Breast epithelium (tissue), 4 donors: ENCODE results near the gene MTMR1. TPM values are rescaled to one million over a fixed set of nuclear protein-coding genes. Genes with fewer than 3 reads are reported as not detected.

ENCODE experiments used
- DNase-seq, 2 donors: peaks; one replicate each; pipeline ENCODE4 v3.0.0-alpha.2; 2019; ENCODE audit warnings: low spot score in 2 of 2
- H3K27ac ChIP-seq, 2 donors: fragments of 200-600 bp; sonication (generic) in 1 of 2; one replicate each; pipeline ENCODE4 v1.5.1; 2016 to 2019; ENCODE audit warnings: mild to moderate bottlenecking in 1 of 2
- H3K27me3 ChIP-seq, 2 donors: fragments of 200-600 bp; sonication (generic) in 1 of 2; one replicate each; pipeline versions ENCODE4 v1.5.1 to v1.6.0; 2017 to 2019; ENCODE audit warnings: control low read depth in 1 of 2, mild to moderate bottlenecking in 1 of 2
- H3K36me3 ChIP-seq: fragments of 200-600 bp; one replicate; pipeline ENCODE4 v1.5.1; 2019
- H3K4me1 ChIP-seq, 2 donors: fragments of 200-600 bp; sonication (generic); one replicate each; pipeline ENCODE4 v1.5.1; 2016 to 2019; ENCODE audit warnings: control low read depth in 1 of 2
- H3K4me3 ChIP-seq, 3 donors: fragments of 200-600 bp; sonication (generic); 1 replicate in 2 of 3; 2 replicates in 1 of 3; pipeline ENCODE4 v1.5.1; 2016 to 2019; ENCODE audit warnings: mild to moderate bottlenecking in 3 of 3, moderate library complexity in 2 of 3
- H3K9me3 ChIP-seq, 2 donors: fragments of 200-600 bp; sonication (generic) in 1 of 2; one replicate each; pipeline ENCODE4 v1.5.1; 2016 to 2019; ENCODE audit warnings: control low read depth in 1 of 2
- POLR2A ChIP-seq: fragments of 450-650 bp; IDR thresholded peaks from one replicate; pipeline ENCODE4 v1.6.1; 2016; ENCODE audit warnings: antibody characterized with exemption, mild to moderate bottlenecking, moderate library complexity
- POLR2AphosphoS5 ChIP-seq, 3 donors: sonication (generic); formaldehyde crosslinking; IDR thresholded peaks; one replicate each; pipeline ENCODE4 v1.6.1; 2017; ENCODE audit warnings: antibody characterized with exemption in 3 of 3
- intact Hi-C: fragments of 100-400 bp; cut with DNase I; formaldehyde crosslinking; loops from one replicate; pipeline ENCODE4 v1.15.1; 2023; ENCODE audit warnings: low total_unique reads
- total RNA-seq, 3 donors: library from RNA; depleted of rRNA; stranded (reverse); fragments of >200 nt; gene quantifications; one replicate each; pipeline ENCODE4 v1.1.0, GENCODE V29; 2016
- TF ChIP-seq, protein P1 (sequence below), 3 donors: fragments of 450-650 bp; IDR thresholded peaks; one replicate each; pipeline ENCODE4 v1.5.1; 2016 to 2017; ENCODE audit warnings: antibody characterized with exemption in 3 of 3, mild to moderate bottlenecking in 3 of 3, moderate library complexity in 3 of 3

MTMR1 gene
- total RNA-seq, 3 donors from 2014 or later, result 13.6 to 35.6 (median 23.3) TPM

DNA sequence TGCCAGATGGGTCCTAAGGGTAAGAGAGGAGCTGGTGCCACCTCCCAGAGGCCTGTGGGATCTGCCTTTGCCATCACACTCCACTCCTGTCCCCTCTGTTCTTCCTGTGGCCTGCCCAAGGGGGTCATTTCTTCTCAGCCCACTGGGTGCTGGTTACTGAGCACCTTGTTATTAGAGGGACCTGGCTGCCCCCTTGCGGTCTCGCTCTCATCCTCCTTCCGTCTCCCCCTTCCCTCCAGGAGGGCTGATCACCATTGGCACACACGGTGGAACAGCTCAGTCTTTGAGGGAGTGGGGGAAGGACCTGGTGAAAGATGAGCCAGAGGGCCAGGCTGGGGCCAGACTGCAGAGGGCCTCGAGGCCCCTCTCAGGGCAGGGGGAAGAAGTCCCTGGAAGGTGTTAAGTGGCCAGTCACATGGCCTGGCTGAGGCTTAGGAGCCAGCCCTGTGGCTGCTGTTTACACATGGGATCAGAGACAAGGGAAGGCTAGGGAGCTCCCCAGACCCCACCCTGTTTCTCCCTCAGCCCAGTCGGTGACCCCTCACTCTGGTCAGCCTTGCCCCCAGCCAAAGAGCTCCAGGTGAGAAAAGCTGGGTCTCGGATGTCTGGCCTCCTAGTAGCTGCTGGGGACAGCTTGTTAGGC lies 68.1 kb downstream of the MTMR1 start:
- Histone ChIP-seq H3K27me3 (peaks cover 0 to 8% of the 10 kb centered on the region in 2 donors), H3K27ac (no peak overlapping the region), H3K4me1 (no peaks in the 10 kb centered on the region), H3K9me3 (no peaks in the 10 kb centered on the region), H3K4me3 (no peak overlapping the region), H3K36me3 (no peaks in the 10 kb centered on the region)
- no peak for DNase-seq
- no peak for TF ChIP-seq POLR2AphosphoS5 (IDR thresholded peaks at IDR 0.05)
- TF ChIP-seq, protein P1, sequence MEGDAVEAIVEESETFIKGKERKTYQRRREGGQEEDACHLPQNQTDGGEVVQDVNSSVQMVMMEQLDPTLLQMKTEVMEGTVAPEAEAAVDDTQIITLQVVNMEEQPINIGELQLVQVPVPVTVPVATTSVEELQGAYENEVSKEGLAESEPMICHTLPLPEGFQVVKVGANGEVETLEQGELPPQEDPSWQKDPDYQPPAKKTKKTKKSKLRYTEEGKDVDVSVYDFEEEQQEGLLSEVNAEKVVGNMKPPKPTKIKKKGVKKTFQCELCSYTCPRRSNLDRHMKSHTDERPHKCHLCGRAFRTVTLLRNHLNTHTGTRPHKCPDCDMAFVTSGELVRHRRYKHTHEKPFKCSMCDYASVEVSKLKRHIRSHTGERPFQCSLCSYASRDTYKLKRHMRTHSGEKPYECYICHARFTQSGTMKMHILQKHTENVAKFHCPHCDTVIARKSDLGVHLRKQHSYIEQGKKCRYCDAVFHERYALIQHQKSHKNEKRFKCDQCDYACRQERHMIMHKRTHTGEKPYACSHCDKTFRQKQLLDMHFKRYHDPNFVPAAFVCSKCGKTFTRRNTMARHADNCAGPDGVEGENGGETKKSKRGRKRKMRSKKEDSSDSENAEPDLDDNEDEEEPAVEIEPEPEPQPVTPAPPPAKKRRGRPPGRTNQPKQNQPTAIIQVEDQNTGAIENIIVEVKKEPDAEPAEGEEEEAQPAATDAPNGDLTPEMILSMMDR (IDR thresholded peaks at IDR 0.05), result no peak
- no peak for TF ChIP-seq POLR2A
- intact Hi-C loops, result no loop called here

DNA sequence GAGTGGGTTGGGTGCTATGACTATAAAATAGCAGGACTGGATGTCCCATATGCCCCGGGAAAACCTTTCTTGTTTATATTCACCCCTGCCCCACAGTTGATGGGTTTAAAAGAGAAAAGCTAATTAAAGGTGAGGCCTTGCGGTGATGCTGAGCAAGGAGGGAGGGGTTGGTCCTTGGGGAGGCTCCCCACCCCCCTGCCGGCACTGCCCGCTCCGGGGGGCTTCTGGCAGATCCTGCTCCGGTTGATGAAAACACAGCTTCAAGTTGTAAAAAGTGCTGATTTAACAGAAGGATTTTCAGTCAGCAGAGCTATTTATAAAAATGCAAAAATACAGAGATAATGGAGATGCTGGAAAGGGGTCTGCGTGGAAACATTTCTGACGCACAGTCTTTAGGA lies 68.6 kb downstream of the MTMR1 start:
- intact Hi-C loops, result no loop called here
- TF ChIP-seq POLR2AphosphoS5 (IDR thresholded peaks at IDR 0.05) (no peak), POLR2A (no peak)
- TF ChIP-seq, protein P1 (IDR thresholded peaks at IDR 0.05), result no peak

DNA sequence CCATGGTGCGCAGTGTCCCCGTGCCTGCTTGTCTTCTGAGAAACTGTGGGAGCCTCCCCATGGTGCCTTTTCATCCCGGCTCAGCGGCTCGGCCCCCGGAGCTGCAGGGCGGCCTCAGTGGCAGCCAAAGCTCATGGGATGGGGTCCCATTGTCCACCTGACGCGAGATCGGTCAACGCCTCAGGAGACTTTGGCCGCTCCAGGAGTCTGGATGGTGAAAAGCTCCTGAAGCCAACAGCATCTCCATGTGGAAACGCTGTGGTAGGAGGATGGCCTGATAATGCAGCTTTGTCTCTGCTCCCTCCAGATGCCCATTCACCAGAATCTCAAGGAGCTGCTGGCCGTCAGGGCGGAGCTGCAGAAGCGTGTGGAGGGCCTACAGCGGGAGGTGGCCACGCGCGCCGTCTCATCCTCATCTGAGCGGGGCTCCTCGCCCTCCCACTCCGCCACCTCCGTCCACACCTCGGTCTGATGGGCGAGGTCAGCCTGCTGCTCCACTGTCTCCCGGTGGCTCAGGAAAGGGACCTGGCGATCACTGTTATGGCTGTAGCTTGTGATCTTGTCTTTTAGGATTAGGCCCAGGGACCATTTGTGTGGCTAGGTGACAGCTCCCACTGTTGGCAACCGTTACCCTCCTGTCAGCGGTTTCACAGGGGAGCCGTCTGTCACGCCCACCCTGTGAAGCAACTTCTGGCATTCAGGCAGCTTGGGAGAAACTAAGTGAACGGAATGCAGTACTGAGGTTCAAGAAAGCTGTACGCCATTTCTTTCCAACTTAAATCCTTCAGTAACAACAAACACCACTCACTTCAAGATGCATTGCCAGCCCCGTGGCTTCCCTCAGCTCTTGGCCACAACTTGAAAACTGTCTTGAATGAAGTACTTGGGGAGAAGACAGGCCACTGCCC lies 69.3 kb downstream of the MTMR1 start:
- no peaks in the 10 kb centered on the region for H3K4me1 ChIP-seq
- TF ChIP-seq POLR2AphosphoS5 (IDR thresholded peaks at IDR 0.05) (no peak), POLR2A (no peak)
- TF ChIP-seq, protein P1 (IDR thresholded peaks at IDR 0.05), result no peak
- H3K36me3 ChIP-seq, result no peaks in the 10 kb centered on the region
- peaks cover 0 to 8% of the 10 kb centered on the region in 2 donors for H3K27me3 ChIP-seq
- intact Hi-C loops, result no loop called here
- no peak overlapping the region for H3K4me3 ChIP-seq
- peak overlapping the region in 1 of 2 donors; percentile 19 for H3K27ac ChIP-seq
- H3K9me3 ChIP-seq, result no peaks in the 10 kb centered on the region
- no peak for DNase-seq

More for the DNA sequence above, 68.6 kb downstream of the MTMR1 start:
- DNase-seq, result no peak
- no peaks in the 10 kb centered on the region for H3K9me3 ChIP-seq
- no peaks in the 10 kb centered on the region for H3K36me3 ChIP-seq
- peaks cover 0 to 8% of the 10 kb centered on the region in 2 donors for H3K27me3 ChIP-seq
- H3K27ac ChIP-seq, result no peak overlapping the region
- H3K4me1 ChIP-seq, result no peaks in the 10 kb centered on the region
- no peak overlapping the region for H3K4me3 ChIP-seq

DNA sequence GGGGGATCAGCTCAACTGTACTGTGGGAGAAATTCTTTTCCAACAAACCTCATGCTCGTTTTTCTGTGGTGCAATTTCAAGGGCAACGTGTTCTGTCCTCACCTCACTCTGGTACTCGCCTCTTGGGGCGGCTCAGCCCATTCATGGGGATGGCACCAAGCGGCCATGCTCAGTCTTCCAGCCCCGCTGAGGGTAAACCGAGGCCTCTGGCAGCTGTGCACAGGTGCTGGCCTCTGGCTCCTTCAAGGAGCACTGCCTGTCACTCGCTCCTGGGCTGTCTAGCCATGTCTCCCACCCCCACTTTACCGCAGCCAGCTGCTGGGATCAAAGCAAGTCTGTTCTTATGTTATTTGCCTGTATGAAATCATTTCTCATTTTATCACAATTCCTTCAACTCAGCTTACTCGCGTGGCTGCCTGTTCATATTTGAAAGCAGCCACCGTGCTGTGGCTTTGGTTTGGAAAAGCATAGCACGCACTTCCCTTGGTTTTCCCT lies 70.2 kb downstream of the MTMR1 start:
- intact Hi-C loops, result no loop called here
- DNase-seq, result no peak
- TF ChIP-seq POLR2AphosphoS5 (IDR thresholded peaks at IDR 0.05) (no peak), POLR2A (no peak)
- TF ChIP-seq, protein P1 (IDR thresholded peaks at IDR 0.05), result no peak

DNA sequence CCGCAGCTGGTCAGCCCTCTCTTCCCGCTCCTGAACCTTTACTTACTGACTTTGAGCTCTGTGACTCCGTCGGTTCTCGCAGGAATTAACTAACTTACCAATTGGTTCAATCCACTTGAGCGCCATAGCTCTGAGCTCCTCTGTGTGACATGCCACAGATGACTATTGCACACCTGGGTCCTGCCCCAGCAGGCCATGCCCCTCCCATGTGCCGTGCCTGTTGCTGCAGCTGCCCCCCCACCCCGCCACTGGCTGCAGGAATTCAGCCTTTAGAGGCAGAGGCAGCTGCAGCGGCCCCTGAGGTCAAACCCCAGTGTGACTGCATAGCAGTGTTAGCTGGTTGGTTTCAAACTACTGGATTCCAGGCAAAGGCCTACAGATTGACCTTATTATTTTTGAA lies 70.6 kb downstream of the MTMR1 start:
- intact Hi-C loops, result no loop called here
- Histone ChIP-seq H3K27ac (no peak overlapping the region), H3K4me1 (no peaks in the 10 kb centered on the region), H3K27me3 (peaks cover 0 to 4% of the 10 kb centered on the region in 2 donors), H3K9me3 (no peaks in the 10 kb centered on the region), H3K36me3 (no peaks in the 10 kb centered on the region), H3K4me3 (no peak overlapping the region)
- TF ChIP-seq POLR2A (no peak), POLR2AphosphoS5 (IDR thresholded peaks at IDR 0.05) (no peak)
- TF ChIP-seq, protein P1 (IDR thresholded peaks at IDR 0.05), result no peak
- no peak for DNase-seq

More for the DNA sequence above, 70.2 kb downstream of the MTMR1 start:
- Histone ChIP-seq H3K36me3 (no peaks in the 10 kb centered on the region), H3K4me1 (no peaks in the 10 kb centered on the region), H3K9me3 (no peaks in the 10 kb centered on the region), H3K4me3 (no peak overlapping the region), H3K27ac (no peak overlapping the region), H3K27me3 (peaks cover 0 to 4% of the 10 kb centered on the region in 2 donors)
